Measurements from ENCODE around the gene CD52. TPM values are rescaled to one million over a fixed set of nuclear protein-coding genes. Genes with fewer than 3 reads are reported as not detected.

The CD52 gene
- total and polyA plus RNA-seq, 2 of the 13 experiments (the other 11 are each of a cell fraction or from before 2014, with no cell fraction given): 0.32 TPM; not detected in 1

GRCh38 chr1:26350701-26351589 lies 33.2 kb downstream of the CD52 start (continued):
- TF ChIP-seq ATRX (CRISPR knock-in tag; IDR thresholded peaks at IDR 0.05; ENCODE audit: borderline replicate concordance) (no peak), GTF3A (CRISPR knock-in tag; conservative IDR thresholded peaks at IDR 0.05) (0 out of 2 replicates have a peak, but pooled peaks have one; percentile 59), USF2 (IDR thresholded peaks at IDR 0.05; ENCODE audit: low read depth, low read length) (no peak), USF2 (CRISPR knock-in tag; IDR thresholded peaks at IDR 0.05; ENCODE audit: borderline replicate concordance) (no peak), RERE (CRISPR knock-in tag; IDR thresholded peaks at IDR 0.05; ENCODE audit: low read depth) (peak; percentile 86; the same call in 1 of the 2 replicates), AGO1 (IDR thresholded peaks at IDR 0.05; ENCODE audit: low read depth, low read length, poor library complexity, severe bottlenecking) (no peak), ZNF468 (CRISPR knock-in tag; IDR thresholded peaks at IDR 0.05) (no peak), ZNF230 (CRISPR knock-in tag; IDR thresholded peaks at IDR 0.05) (peak; percentile 64; the same call in 1 of the 2 replicates), HNRNPLL (IDR thresholded peaks at IDR 0.05; ENCODE audit: low read depth, low read length, poor library complexity, severe bottlenecking) (no peak), ZNF451 (CRISPR knock-in tag; IDR thresholded peaks at IDR 0.05) (no peak), PITX1 (CRISPR knock-in tag; IDR thresholded peaks at IDR 0.05) (peak; percentile 93), ZFP62 (CRISPR knock-in tag; IDR thresholded peaks at IDR 0.05) (no peak), ZNF160 (CRISPR knock-in tag; IDR thresholded peaks at IDR 0.05) (no peak; the same call in 1 of the 2 replicates), ZKSCAN8 (CRISPR knock-in tag; IDR thresholded peaks at IDR 0.05; ENCODE audit: borderline replicate concordance) (0 out of 2 replicates have a peak, but pooled peaks have one; percentile 51), PLSCR1 (CRISPR knock-in tag; IDR thresholded peaks at IDR 0.05; ENCODE audit: borderline replicate concordance) (no peak), KDM3A (CRISPR knock-in tag; IDR thresholded peaks at IDR 0.05; ENCODE audit: low read depth) (peak; percentile 77), ZNF770 (CRISPR knock-in tag; IDR thresholded peaks at IDR 0.05) (peak; percentile 56), NFKBIZ (CRISPR knock-in tag; IDR thresholded peaks at IDR 0.05) (peak; percentile 50)

All from HepG2 (cell line).